ENCODE measurements around the gene FGF12.

DNA sequence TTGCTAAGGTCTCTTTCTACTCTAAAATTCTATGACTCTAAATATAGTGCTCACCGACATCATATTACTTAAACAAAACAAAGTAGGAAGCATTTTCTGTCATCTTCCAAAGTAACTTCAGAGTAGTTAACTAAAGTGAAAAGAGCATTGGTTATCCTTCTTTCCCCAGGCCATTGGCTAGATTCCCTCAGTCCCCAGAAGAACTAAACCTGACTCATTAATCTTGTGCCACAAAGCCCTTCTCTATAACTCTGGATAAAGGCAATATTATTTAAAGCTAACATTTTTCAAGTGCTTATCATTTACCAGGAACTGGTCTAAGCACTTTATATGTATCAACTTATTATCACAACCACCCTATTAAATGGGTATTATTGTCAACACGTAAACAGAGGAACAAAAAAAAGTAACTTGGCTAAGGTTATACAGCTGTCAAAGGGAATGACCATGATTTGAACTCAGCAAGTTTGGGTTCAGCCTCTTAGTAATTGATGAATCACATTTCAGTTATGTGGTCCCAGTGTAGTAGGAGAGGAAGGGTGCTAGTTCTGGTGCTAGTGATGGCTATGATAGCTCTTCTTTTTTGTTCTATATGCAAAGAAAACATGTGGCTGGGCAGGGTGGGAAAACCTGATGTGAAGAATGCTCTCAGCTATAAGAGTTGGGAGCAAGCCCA is 304.9 kb downstream of the FGF12 start:
- TF ChIP-seq EZH2 (IDR thresholded peaks at IDR 0.05; ENCODE audit: insufficient read depth, poor library complexity, severe bottlenecking), result no peak
- no peak for TF ChIP-seq EZH2phosphoT487 (IDR thresholded peaks at IDR 0.05; ENCODE audit: insufficient read depth, low read depth)
